Measurements from ENCODE around the gene ZNF140.

Gene ZNF140

GRCh38 chr12:133130808-133131128 lies 50.0 kb downstream of the ZNF140 start:
- no peak for DNase-seq

- DNase-seq = no peak
These were observed 55.0 kb downstream of the ZNF140 start for GRCh38 chr12:133135747-133136146.

DNA sequence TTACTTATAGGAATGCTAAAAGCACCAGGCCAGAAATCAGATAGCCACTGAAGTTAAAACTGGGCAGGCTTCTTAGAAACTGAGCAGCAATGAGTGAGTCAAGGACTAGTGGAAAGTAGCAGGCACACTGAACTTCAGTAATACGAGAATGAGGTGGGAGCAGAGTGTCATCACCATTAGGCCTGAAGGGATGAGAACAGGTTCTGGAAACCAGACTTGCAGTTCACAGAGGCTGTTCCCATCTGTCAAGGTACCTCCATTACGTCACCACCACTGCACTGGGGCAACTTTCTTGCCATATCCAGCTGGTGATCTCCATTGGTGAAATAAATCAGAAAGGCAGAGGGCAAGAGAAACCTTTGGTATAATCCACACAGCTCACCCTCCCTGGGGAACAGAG lies 65.3 kb downstream of the ZNF140 start:
- no peak for DNase-seq

- no peak for DNase-seq
These were observed 75.5 kb downstream of the ZNF140 start for GRCh38 chr12:133156125-133156690.

Measured in NCI-H774 (cell line).